HEK293T (cell line): ENCODE measurements around the gene NECAB2.

Source experiments
- BHLHE40 ChIP-seq: fragments of 450-650 bp; IDR thresholded peaks from 2 replicates; pipeline ENCODE4 v1.6.1; 2016; ENCODE audit warnings: mild to moderate bottlenecking, moderate library complexity, borderline replicate concordance
- CTBP1 ChIP-seq: fragments of 450-650 bp; IDR thresholded peaks from 2 replicates; pipeline ENCODE4 v1.6.1; 2016; ENCODE audit warnings: borderline replicate concordance
- FOXA1 ChIP-seq: fragments of 450-650 bp; IDR thresholded peaks from 2 replicates; pipeline ENCODE4 v1.6.1; 2016; ENCODE audit warnings: mild to moderate bottlenecking
- FOXM1 ChIP-seq: fragments of 450-650 bp; IDR thresholded peaks from 2 replicates; pipeline ENCODE4 v1.6.1; 2017; ENCODE audit warnings: mild to moderate bottlenecking, borderline replicate concordance
- SUZ12 ChIP-seq: fragments of 450-650 bp; IDR thresholded peaks from 2 replicates; pipeline ENCODE4 v1.6.1; 2016; ENCODE audit warnings: mild to moderate bottlenecking

DNA sequence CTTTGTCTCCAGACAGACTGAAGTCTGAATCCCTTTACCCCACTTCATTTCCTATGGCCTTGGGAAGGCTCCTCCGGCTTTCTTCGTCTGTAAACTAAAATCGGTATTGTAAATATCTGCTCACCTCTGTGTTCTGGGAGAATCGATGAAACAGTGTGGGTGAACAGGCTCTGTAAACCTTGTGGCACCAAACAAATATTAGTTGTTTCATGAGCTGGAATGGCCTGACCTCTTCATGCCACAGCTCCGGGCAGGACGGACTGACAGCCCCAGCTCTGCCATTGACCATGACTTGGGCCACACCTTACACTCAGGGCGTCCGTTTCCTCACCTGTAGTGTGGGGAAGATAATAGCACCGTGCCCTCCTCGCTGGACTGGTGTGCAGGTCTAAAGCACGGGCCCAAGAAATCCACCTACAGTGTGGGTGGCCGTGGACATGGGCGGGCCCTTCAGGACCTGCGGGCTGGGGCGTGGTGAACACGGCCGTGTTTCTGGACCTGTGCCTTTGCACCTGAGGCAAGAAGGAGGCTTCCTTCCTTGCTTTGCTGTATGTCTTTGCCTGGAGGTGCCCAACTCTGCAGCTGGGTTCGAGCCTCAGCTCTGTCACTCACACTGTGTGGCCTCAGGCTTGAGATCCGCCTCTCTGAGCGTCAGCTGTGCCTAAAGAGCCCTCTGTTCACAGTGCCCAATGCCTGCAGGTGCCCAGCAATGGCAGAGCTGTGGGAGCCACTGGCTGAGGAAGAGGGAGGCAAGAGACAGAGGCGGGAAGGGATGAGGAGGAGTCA, 21.1 kb upstream of the NECAB2 start:
- TF ChIP-seq FOXM1 (no peak), CTBP1 (no peak), SUZ12 (no peak), BHLHE40 (no peak), FOXA1 (no peak)
